SU-DHL-6 (cell line): ENCODE data around the gene C15orf40.

ENCODE experiments used
- H2AFZ ChIP-seq: fragments of 200-600 bp; sonication (generic); 2 replicates; pipeline ENCODE4 v1.6.1; 2014; ENCODE audit warnings: low read depth, mild to moderate bottlenecking, moderate library complexity, mixed read lengths, antibody characterized with exemption, low read length; ENCODE audit not compliant: severe bottlenecking
- H3F3A ChIP-seq: fragments of 200-600 bp; shearing (Covaris generic); 2 replicates; pipeline ENCODE4 v1.6.0; 2016; ENCODE audit warnings: antibody characterized with exemption, mild to moderate bottlenecking; ENCODE audit not compliant: insufficient read depth
- H3K27ac ChIP-seq: fragments of 200-600 bp; sonication (generic); 2 replicates; pipeline ENCODE4 v1.5.1; 2016; ENCODE audit warnings: low read depth, mild to moderate bottlenecking, low read length, moderate library complexity, mixed read lengths
- H3K27me3 ChIP-seq: fragments of 200-600 bp; sonication (generic), shearing (Covaris generic); 2 replicates; pipeline ENCODE4 v1.6.0; 2014; ENCODE audit warnings: mild to moderate bottlenecking, low read length
- H3K36me3 ChIP-seq: fragments of 200-600 bp; sonication (generic); 2 replicates; pipeline ENCODE4 v1.6.1; 2014; ENCODE audit warnings: mild to moderate bottlenecking, low read length, mixed read lengths
- H3K4me2 ChIP-seq: fragments of 300-600, 200-600 bp; shearing (Covaris generic), sonication (generic); 2 replicates; pipeline ENCODE4 v1.6.0; 2014; ENCODE audit warnings: low read length, low read depth, mild to moderate bottlenecking; ENCODE audit not compliant: poor library complexity, severe bottlenecking
- H3K4me3 ChIP-seq: fragments of 200-600 bp; sonication (generic); 2 replicates; pipeline ENCODE4 v1.5.1; 2014; ENCODE audit warnings: antibody characterized with exemption, low read length, mild to moderate bottlenecking, mixed read lengths; ENCODE audit not compliant: insufficient read depth, poor library complexity, severe bottlenecking
- H3K79me2 ChIP-seq: fragments of 200-600 bp; sonication (generic); 2 replicates; pipeline ENCODE4 v1.6.1; 2014; ENCODE audit warnings: mild to moderate bottlenecking, low read length, moderate library complexity; ENCODE audit not compliant: insufficient read depth
- H3K9ac ChIP-seq: fragments of 200-600 bp; sonication (generic); 2 replicates; pipeline ENCODE4 v1.7.0; 2014; ENCODE audit warnings: mild to moderate bottlenecking, low read length
- H3K9me2 ChIP-seq: fragments of 200-600 bp; sonication (generic); replicated peaks from 2 replicates; pipeline ENCODE4 v1.6.1; 2014; ENCODE audit warnings: low read length; ENCODE audit not compliant: insufficient read depth
- H3K9me3 ChIP-seq: fragments of 200-600 bp; sonication (generic); 2 replicates; pipeline ENCODE4 v1.6.1; 2014; ENCODE audit warnings: low read length, mixed read lengths; ENCODE audit not compliant: insufficient read depth
- H4K20me1 ChIP-seq: fragments of 200-600 bp; sonication (generic); 2 replicates; pipeline ENCODE4 v1.6.1; 2014; ENCODE audit warnings: low read depth, mild to moderate bottlenecking, antibody characterized with exemption, low read length, moderate library complexity, mixed read lengths
- CTCF ChIP-seq: fragments of 200-600 bp; sonication (generic); IDR thresholded peaks from one replicate; pipeline ENCODE4 v1.5.1; 2017; ENCODE audit warnings: antibody characterized with exemption, mild to moderate bottlenecking, low read length, moderate library complexity; ENCODE audit not compliant: insufficient read depth, poor library complexity, severe bottlenecking
- EZH2phosphoT487 ChIP-seq: fragments of 200-600 bp; sonication (generic), shearing (Covaris generic); conservative IDR thresholded peaks from 2 replicates; pipeline ENCODE4 v1.6.1; 2018; ENCODE audit warnings: mild to moderate bottlenecking, antibody characterized with exemption, low read length, moderate library complexity, mixed read lengths

Gene C15orf40

DNA sequence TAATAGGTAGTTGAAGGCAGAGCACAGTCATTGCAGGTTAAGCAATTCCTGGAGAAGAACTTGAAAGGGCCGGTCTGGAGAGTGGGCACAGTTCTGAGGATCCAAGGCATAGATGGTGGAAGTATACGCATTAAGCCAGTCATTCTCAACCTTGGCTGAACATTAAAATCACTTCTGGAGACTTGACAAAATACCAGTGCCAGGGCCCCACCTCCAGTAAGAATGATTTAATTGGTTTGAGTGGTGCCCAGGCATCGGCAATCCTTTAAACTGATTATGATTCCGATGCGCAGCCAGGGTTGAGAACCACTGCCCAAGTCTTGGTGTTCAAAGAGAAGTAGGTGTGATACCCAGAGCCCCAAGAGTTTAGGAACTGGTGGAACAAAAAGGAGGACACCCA, 52.0 kb downstream of the C15orf40 start:
- H3K36me3 ChIP-seq = no peaks in the 10 kb centered on the region
- H4K20me1 ChIP-seq = no peaks in the 10 kb centered on the region
- TF ChIP-seq CTCF = no peak
- no peak for TF ChIP-seq EZH2phosphoT487
- H3K9ac ChIP-seq = no peak overlapping the region
- H3K27me3 ChIP-seq = no peaks in the 10 kb centered on the region
- no peaks in the 10 kb centered on the region for H3K9me2 ChIP-seq
- H3K9me3 ChIP-seq = no peaks in the 10 kb centered on the region
- H3K4me3 ChIP-seq = no peak overlapping the region
- H3K4me2 ChIP-seq = no peak overlapping the region
- H2AFZ ChIP-seq = no peak overlapping the region
- no peak overlapping the region for H3K27ac ChIP-seq
- H3K79me2 ChIP-seq = no peaks in the 10 kb centered on the region
- no peaks in the 10 kb centered on the region for H3F3A ChIP-seq

GRCh38 chr15:82958638-82959037, 52.8 kb downstream of the C15orf40 start:
- H3F3A ChIP-seq = no peaks in the 10 kb centered on the region
- no peaks in the 10 kb centered on the region for H3K27me3 ChIP-seq
- no peak overlapping the region for H2AFZ ChIP-seq
- H3K27ac ChIP-seq = no peak overlapping the region
- H3K9me3 ChIP-seq = no peaks in the 10 kb centered on the region
- no peak overlapping the region for H3K9ac ChIP-seq
- TF ChIP-seq EZH2phosphoT487 (no peak), CTCF (no peak)
- no peak overlapping the region for H3K4me3 ChIP-seq
- no peaks in the 10 kb centered on the region for H3K36me3 ChIP-seq
- no peaks in the 10 kb centered on the region for H4K20me1 ChIP-seq
- H3K79me2 ChIP-seq = no peaks in the 10 kb centered on the region
- no peaks in the 10 kb centered on the region for H3K9me2 ChIP-seq
- H3K4me2 ChIP-seq = no peak overlapping the region

DNA sequence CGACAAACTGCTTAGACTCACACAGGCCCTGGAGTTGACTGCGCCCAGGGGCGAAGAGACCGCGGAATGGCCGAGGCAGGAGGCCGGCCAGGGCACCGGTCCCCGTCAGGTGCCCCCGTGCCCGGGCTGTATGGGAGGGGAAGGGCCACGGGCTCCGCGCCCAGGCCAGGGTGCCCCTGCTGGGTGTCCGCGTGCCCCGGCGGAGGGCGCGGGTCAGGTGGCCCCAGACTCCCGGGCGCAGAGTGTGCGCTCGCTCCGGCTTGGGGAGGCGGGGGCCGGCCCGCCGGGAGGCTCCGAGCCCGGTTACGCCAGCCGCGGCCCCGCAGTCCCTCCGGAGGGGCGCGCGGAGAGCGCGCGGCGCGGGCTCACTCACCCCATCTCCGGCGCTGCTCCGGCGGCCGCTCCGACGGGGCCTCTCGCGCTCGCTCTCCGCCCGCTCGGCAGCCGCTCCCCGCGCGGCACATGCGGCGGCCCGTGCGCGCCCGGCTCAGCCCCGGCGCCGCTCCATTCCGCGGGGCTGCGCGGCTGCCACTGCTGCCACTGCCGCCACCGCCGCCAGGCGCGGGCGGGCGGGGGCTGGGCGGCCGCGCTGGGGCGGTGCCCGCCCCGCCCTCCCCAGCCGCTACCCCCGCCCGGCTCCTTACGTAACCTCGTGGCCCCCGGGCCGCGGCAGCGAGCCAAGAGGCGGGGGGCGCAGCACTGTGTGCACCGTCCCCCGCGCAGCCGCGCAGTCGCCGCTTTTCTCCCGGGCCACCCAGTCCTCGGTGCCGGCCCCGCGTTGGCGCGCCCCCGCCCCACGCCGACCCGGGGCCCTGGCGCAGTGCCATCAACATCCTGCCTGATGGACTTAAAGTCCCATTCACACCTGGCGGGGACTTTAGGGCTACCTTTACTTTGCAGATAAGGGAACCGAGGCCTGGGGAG, 59.0 kb downstream of the C15orf40 start, which contains the start of gene HOMER2:
Gene HOMER2, minus strand, starts transcription at position 563 of the 924 bp plus-strand sequence. Its CDS starts 185 bp downstream, at position 378.
- no peaks in the 10 kb centered on the region for H3K9me2 ChIP-seq
- no peaks in the 10 kb centered on the region for H3K36me3 ChIP-seq
- no peaks in the 10 kb centered on the region for H3K27me3 ChIP-seq
- H2AFZ ChIP-seq = no peak within 1 kb of the TSS
- H3F3A ChIP-seq = no peaks in the 10 kb centered on the region
- TF ChIP-seq CTCF (no peak), EZH2phosphoT487 (no peak)
- H3K4me3 ChIP-seq = peak within 1 kb of the TSS; percentile 45
- H3K4me2 ChIP-seq = peak within 1 kb of the TSS; percentile 43
- no peak within 1 kb of the TSS for H3K9ac ChIP-seq
- no peak within 1 kb of the TSS for H3K27ac ChIP-seq
- no peaks in the 10 kb centered on the region for H3K9me3 ChIP-seq
- no peaks in the 10 kb centered on the region for H3K79me2 ChIP-seq
- H4K20me1 ChIP-seq = no peaks in the 10 kb centered on the region
